HepG2 (cell line): ENCODE measurements around the gene JAK1. TPM values are rescaled to one million over a fixed set of nuclear protein-coding genes. Genes with fewer than 3 reads are reported as not detected.

Source experiments
- ATAC-seq: fragments of 200-7000 bp; cut with Tn5 transposase; 3 replicates; pipeline ENCODE4 v1.9.1; 2020; ENCODE audit warnings: mild to moderate bottlenecking, moderate library complexity
- BruUV-seq: library from RNA; stranded (reverse); fragments of 400-500 nt; replicated peaks from 2 replicates; lab custom pipeline; 2021; lab: Mats Ljungman, UMichigan
- CTCF ChIA-PET: fragments of 300-600 bp; formaldehyde crosslinking; extraction: SDS; loops from one replicate; lab custom pipeline; 2021; ENCODE audit warnings: low total read pairs, inconsistent platforms, low intra/inter-chr PET ratio; lab: Yijun Ruan, JAX
- POLR2A ChIA-PET: fragments of 350-600 bp; sonication (Branson Sonifier 250); formaldehyde crosslinking; loops from one replicate; lab custom pipeline; 2020; ENCODE audit warnings: antibody characterized with exemption, inconsistent platforms; lab: Yijun Ruan, JAX
- DNase-seq: peaks from one replicate; pipeline ENCODE4 v3.0.0-alpha.2; 2015; ENCODE audit warnings: low spot score
- FAIRE-seq: peaks from 3 replicates; lab custom pipeline; 2011; peaks lifted over from hg19 to GRCh38; lab: Jason Lieb, UNC
- H2AFZ ChIP-seq: one replicate; pipeline ENCODE4 v1.6.1; 2011; ENCODE audit warnings: low read length, inconsistent platforms
- H3K27ac ChIP-seq: fragments of 300-600 bp; 3 replicates; pipeline ENCODE4 v1.8.0; 2011; ENCODE audit warnings: mixed run types, mild to moderate bottlenecking, mixed read lengths, low read length, inconsistent platforms; ENCODE audit not compliant: insufficient read depth; ENCODE audit errors: extremely low read length
- H3K27me3 ChIP-seq, 2 experiments: fragments of 200-600 bp in 1 of 2; 2 replicates in 1 of 2; 3 replicates in 1 of 2; pipeline versions ENCODE4 v1.6.0 to v1.8.0; 2011; ENCODE audit warnings: low read length in 2 of 2, mild to moderate bottlenecking in 2 of 2, moderate library complexity in 2 of 2, inconsistent platforms in 1 of 2; ENCODE audit not compliant: insufficient read depth in 2 of 2, control insufficient read depth in 1 of 2
- H3K36me3 ChIP-seq, 2 experiments: fragments of 200-600 bp in 1 of 2; replicated peaks in 1 of 2; 2 replicates in 1 of 2; 3 replicates in 1 of 2; pipeline versions ENCODE4 v1.5.1 to v1.8.0; 2011; ENCODE audit warnings: low read length in 2 of 2, inconsistent platforms in 1 of 2; ENCODE audit not compliant: insufficient read depth in 2 of 2, control insufficient read depth in 1 of 2
- H3K4me1 ChIP-seq: 2 replicates; pipeline ENCODE4 v1.5.1; 2012; ENCODE audit warnings: low read length, inconsistent platforms; ENCODE audit not compliant: insufficient read depth
- H3K4me2 ChIP-seq: 2 replicates; pipeline ENCODE4 v1.6.0; 2011; ENCODE audit warnings: low read depth, low read length, inconsistent platforms
- H3K4me3 ChIP-seq, 3 experiments: fragments of 200-600 bp in 1 of 3; sonication (generic), shearing (Covaris generic) in 1 of 3; replicated peaks in 1 of 3; 2 replicates each; pipeline ENCODE4 v1.5.1; 2011 to 2016; ENCODE audit warnings: low read length in 3 of 3, inconsistent platforms in 2 of 3, low read depth in 2 of 3, mild to moderate bottlenecking in 2 of 3, control low read depth in 1 of 3, mixed read lengths in 1 of 3; ENCODE audit not compliant: insufficient read depth in 1 of 3
- H3K79me2 ChIP-seq: one replicate; pipeline ENCODE4 v1.6.1; 2011; ENCODE audit warnings: low read length, inconsistent platforms; ENCODE audit not compliant: insufficient read depth
- H3K9ac ChIP-seq: 2 replicates; pipeline ENCODE4 v1.6.0; 2011; ENCODE audit warnings: mild to moderate bottlenecking, low read depth, low read length, inconsistent platforms; ENCODE audit not compliant: insufficient read depth
- H3K9me3 ChIP-seq: 2 replicates; pipeline ENCODE4 v1.5.1; 2012; ENCODE audit warnings: mild to moderate bottlenecking, low read length
- H4K20me1 ChIP-seq: 2 replicates; pipeline ENCODE4 v1.6.0; 2011; ENCODE audit warnings: inconsistent platforms, mild to moderate bottlenecking, low read length, moderate library complexity; ENCODE audit not compliant: insufficient read depth
- ARNT ChIP-seq: fragments of 450-650 bp; IDR thresholded peaks from 2 replicates; pipeline ENCODE4 v1.6.1; 2017
- CREB1 ChIP-seq, 2 experiments: fragments of 450-650 bp in 1 of 2; IDR thresholded peaks; 2 replicates each; pipeline ENCODE4 v1.6.1; 2016 to 2017; ENCODE audit warnings: control low read depth in 1 of 2, mild to moderate bottlenecking in 1 of 2, missing compliant biosample characterization in 1 of 2, missing genetic modification characterization in 1 of 2
- IRF2 ChIP-seq: IDR thresholded peaks from 2 replicates; pipeline ENCODE4 v1.6.1; 2018; ENCODE audit warnings: missing genetic modification reagents, missing compliant biosample characterization
- MAZ ChIP-seq, 2 experiments: sonication (generic) in 1 of 2; formaldehyde crosslinking in 1 of 2; IDR thresholded peaks; 2 replicates each; pipeline versions ENCODE4 v1.5.0 to v1.6.1; 2012 to 2020; ENCODE audit warnings: low read depth in 2 of 2, mild to moderate bottlenecking in 2 of 2, borderline replicate concordance in 1 of 2, improper control_type of control experiment in 1 of 2, low read length in 1 of 2, missing genetic modification reagents in 1 of 2, moderate library complexity in 1 of 2
- RAD51 ChIP-seq: fragments of 450-650 bp; IDR thresholded peaks from 2 replicates; pipeline ENCODE4 v1.6.1; 2016; ENCODE audit warnings: borderline replicate concordance
- SOX5 ChIP-seq: IDR thresholded peaks from 2 replicates; pipeline ENCODE4 v1.6.1; 2016; ENCODE audit warnings: borderline replicate concordance
- WIZ ChIP-seq: sonication (generic); formaldehyde crosslinking; IDR thresholded peaks from 2 replicates; pipeline ENCODE4 v1.5.1; 2020; ENCODE audit warnings: mild to moderate bottlenecking, missing genetic modification reagents
- ZNF441 ChIP-seq: sonication (generic); formaldehyde crosslinking; IDR thresholded peaks from 2 replicates; pipeline ENCODE4 v1.7.0; 2021; ENCODE audit warnings: missing genetic modification reagents, borderline replicate concordance
- ZNF546 ChIP-seq: sonication (generic); formaldehyde crosslinking; conservative IDR thresholded peaks from 2 replicates; pipeline ENCODE4 v1.8.1; 2023; ENCODE audit warnings: mild to moderate bottlenecking, missing genetic modification reagents
- ZNF672 ChIP-seq: sonication (generic); formaldehyde crosslinking; IDR thresholded peaks from 2 replicates; pipeline ENCODE4 v1.8.1; 2022; ENCODE audit warnings: missing genetic modification reagents
- ZNF703 ChIP-seq: sonication (generic); formaldehyde crosslinking; IDR thresholded peaks from 2 replicates; pipeline ENCODE4 v1.5.1; 2020; ENCODE audit warnings: missing genetic modification reagents, mild to moderate bottlenecking, moderate library complexity, borderline replicate concordance
- WGBS: methylation state at CpG from one replicate; pipeline ENCODE4 v1.1.6; 2017; ENCODE audit warnings: low lambda C conversion rate; 5-methylcytosine and 5-hydroxymethylcytosine counted together
- in situ Hi-C: cut with HindIII; loops from 2 replicates; pipeline ENCODE4 v1.10.0; 2017; ENCODE audit warnings: low pct_unique_long_range_greater_than_20kb; ENCODE audit not compliant: extremely low pct_ligation_motif_present
- intact Hi-C: fragments of 100-400 bp; cut with micrococcal nuclease; formaldehyde crosslinking; loops from one replicate; pipeline ENCODE4 v1.10.0; 2022; ENCODE audit not compliant: unreplicated experiment
- polyA plus RNA-seq, 8 experiments: library from polyadenylated mRNA; depleted of rRNA in 3 of 8; stranded (reverse) in 7 of 8; unstranded in 1 of 8; fragments of >200 nt; fragmentation: Illumina TruSeq in 4 of 8; extraction: Trizol in 4 of 8; gene quantifications; 2 replicates each; pipeline versions ENCODE4 v1.2.1 to v1.2.3, GENCODE V29; 2011 to 2016; ENCODE audit warnings: low read depth in 4 of 8, missing spikeins in 1 of 8, mixed read lengths in 1 of 8; ENCODE audit not compliant: insufficient read depth in 1 of 8
- total RNA-seq, 5 experiments: library from RNA; depleted of rRNA; stranded (reverse); fragments of >200 nt; fragmentation: Illumina TruSeq; extraction: Trizol; gene quantifications; 2 replicates each; pipeline ENCODE4 v1.2.3, GENCODE V29; 2016; ENCODE audit warnings: low read depth in 1 of 5
- TF ChIP-seq, protein P1 (sequence below): sonication (generic); formaldehyde crosslinking; IDR thresholded peaks from 2 replicates; pipeline ENCODE4 v1.4.0; 2020; ENCODE audit warnings: missing genetic modification reagents, borderline replicate concordance
- TF ChIP-seq, protein P2 (sequence below): IDR thresholded peaks from 2 replicates; pipeline ENCODE4 v1.6.1; 2016

JAK1 gene
- total and polyA plus RNA-seq, 2 of the 13 experiments (the other 11 are each of a cell fraction or from before 2014, with no cell fraction given) = 23.9 to 42.4 TPM

DNA sequence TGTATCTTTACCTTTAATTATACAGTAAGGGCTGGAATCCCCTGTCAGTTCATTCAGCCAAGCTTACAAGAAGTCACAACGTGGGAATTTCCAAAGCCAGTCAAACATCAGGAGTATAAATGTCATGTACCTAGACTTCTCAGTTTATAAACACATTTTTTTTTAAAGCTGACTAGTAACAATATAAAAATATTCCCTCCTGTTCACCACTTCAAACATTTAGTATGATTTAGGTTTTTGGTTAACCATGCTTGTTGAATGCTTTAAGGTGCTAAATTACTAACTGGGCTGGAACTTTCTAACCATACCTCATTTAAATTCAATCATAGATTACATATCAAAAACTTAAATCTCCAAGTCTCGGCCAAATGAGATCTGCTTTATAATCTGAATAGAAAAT is 44.0 kb downstream of the JAK1 start:
- no peak overlapping the region for H2AFZ ChIP-seq
- H3K27ac ChIP-seq = no peak overlapping the region
- no peaks in the 10 kb centered on the region for H3K27me3 ChIP-seq
- DNase-seq (no peak), ATAC-seq (no peak), FAIRE-seq (no peak)
- no peak for TF ChIP-seq WIZ
- TF ChIP-seq RAD51 = no peak
- no peak for TF ChIP-seq ZNF441 (CRISPR knock-in tag)
- TF ChIP-seq, protein P1, sequence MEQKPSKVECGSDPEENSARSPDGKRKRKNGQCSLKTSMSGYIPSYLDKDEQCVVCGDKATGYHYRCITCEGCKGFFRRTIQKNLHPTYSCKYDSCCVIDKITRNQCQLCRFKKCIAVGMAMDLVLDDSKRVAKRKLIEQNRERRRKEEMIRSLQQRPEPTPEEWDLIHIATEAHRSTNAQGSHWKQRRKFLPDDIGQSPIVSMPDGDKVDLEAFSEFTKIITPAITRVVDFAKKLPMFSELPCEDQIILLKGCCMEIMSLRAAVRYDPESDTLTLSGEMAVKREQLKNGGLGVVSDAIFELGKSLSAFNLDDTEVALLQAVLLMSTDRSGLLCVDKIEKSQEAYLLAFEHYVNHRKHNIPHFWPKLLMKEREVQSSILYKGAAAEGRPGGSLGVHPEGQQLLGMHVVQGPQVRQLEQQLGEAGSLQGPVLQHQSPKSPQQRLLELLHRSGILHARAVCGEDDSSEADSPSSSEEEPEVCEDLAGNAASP (CRISPR knock-in tag) = no peak
- TF ChIP-seq, protein P2, sequence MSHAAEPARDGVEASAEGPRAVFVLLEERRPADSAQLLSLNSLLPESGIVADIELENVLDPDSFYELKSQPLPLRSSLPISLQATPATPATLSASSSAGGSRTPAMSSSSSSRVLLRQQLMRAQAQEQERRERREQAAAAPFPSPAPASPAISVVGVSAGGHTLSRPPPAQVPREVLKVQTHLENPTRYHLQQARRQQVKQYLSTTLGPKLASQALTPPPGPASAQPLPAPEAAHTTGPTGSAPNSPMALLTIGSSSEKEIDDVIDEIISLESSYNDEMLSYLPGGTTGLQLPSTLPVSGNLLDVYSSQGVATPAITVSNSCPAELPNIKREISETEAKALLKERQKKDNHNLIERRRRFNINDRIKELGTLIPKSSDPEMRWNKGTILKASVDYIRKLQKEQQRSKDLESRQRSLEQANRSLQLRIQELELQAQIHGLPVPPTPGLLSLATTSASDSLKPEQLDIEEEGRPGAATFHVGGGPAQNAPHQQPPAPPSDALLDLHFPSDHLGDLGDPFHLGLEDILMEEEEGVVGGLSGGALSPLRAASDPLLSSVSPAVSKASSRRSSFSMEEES (CRISPR knock-in tag) = no peak
- TF ChIP-seq IRF2 = no peak
- no peak for TF ChIP-seq ZNF703 (CRISPR knock-in tag)
- TF ChIP-seq SOX5 (CRISPR knock-in tag) = no peak
- TF ChIP-seq MAZ (IDR thresholded peaks at IDR 0.05; ENCODE audit: borderline replicate concordance, low read depth, low read length) = no peak
- no peak for TF ChIP-seq MAZ (CRISPR knock-in tag; IDR thresholded peaks at IDR 0.05; ENCODE audit: low read depth)
- no peak for TF ChIP-seq CREB1 (IDR thresholded peaks at IDR 0.05)
- no peak for TF ChIP-seq CREB1 (CRISPR knock-in tag; IDR thresholded peaks at IDR 0.05)
- no peak for TF ChIP-seq ARNT
- no peak for TF ChIP-seq ZNF546 (CRISPR knock-in tag)
- no peak for TF ChIP-seq ZNF672 (CRISPR knock-in tag)
- H3K9me3 ChIP-seq = no peaks in the 10 kb centered on the region
- peaks cover 72% of the 10 kb centered on the region for H3K4me1 ChIP-seq
- intact Hi-C loops (no loop called here), in situ Hi-C loops (no loop called here)
- ChIA-PET POLR2A (interaction anchor here (1.3 to 2.1 kb wide), 2 partner anchors 12 kb away, joined by 3 to 4 read pairs; no protein-coding TSS in a partner anchor), CTCF (no interaction called here)
- no TSS peak for BruUV-seq
- no peaks in the 10 kb centered on the region for H3K36me3 ChIP-seq
- peaks cover 74% of the 10 kb centered on the region for H3K79me2 ChIP-seq
- no peak overlapping the region for H3K4me2 ChIP-seq
- WGBS = 67% methylated on average over 2 of the region's 2 CpGs
- H4K20me1 ChIP-seq = no peaks in the 10 kb centered on the region
- H3K4me3 ChIP-seq = no peak overlapping the region
- no peak overlapping the region for H3K9ac ChIP-seq
